Endothelial cell of umbilical vein (primary cell): ENCODE measurements around the gene SSH2. TPM values are rescaled to one million over a fixed set of nuclear protein-coding genes. Genes with fewer than 3 reads are reported as not detected.

Experiments used
- BruUV-seq: library from RNA; stranded (reverse); fragments of 400-500 nt; replicated peaks from 2 replicates; lab custom pipeline; 2021; lab: Mats Ljungman, UMichigan
- CTCF ChIA-PET: fragments of 300-600, 350-600 bp; sonication (Branson Sonifier 250); formaldehyde crosslinking; loops from one replicate; lab custom pipeline; 2021; ENCODE audit warnings: antibody characterized with exemption, inconsistent platforms; lab: Charles Lee
- POLR2A ChIA-PET: fragments of 300-600, 350-600 bp; sonication (Branson Sonifier 250); formaldehyde crosslinking; loops from one replicate; lab custom pipeline; 2021; ENCODE audit warnings: antibody characterized with exemption, inconsistent platforms; lab: Charles Lee
- DNase-seq: peaks from one replicate; pipeline ENCODE4 v3.0.0-alpha.2; 2011; ENCODE audit warnings: low read depth, low spot score
- FAIRE-seq: peaks from 2 replicates; lab custom pipeline; 2011; peaks lifted over from hg19 to GRCh38; lab: Jason Lieb, UNC
- H2AFZ ChIP-seq: 2 replicates; pipeline ENCODE4 v1.6.0; 2012; ENCODE audit warnings: low read depth, low read length, control low read depth, inconsistent platforms
- H3K27ac ChIP-seq: 2 replicates; pipeline ENCODE4 v1.5.1; 2011; ENCODE audit warnings: low read depth, mild to moderate bottlenecking, control low read depth, low read length, moderate library complexity; ENCODE audit not compliant: insufficient read depth
- H3K27me3 ChIP-seq, 2 experiments: 2 replicates each; pipeline versions ENCODE4 v1.6.0 to v1.6.1; 2011; ENCODE audit warnings: low read length in 2 of 2, mixed read lengths in 1 of 2; ENCODE audit not compliant: control insufficient read depth in 2 of 2, insufficient read depth in 2 of 2
- H3K36me3 ChIP-seq, 2 experiments: 2 replicates in 1 of 2; 3 replicates in 1 of 2; pipeline ENCODE4 v1.5.1; 2011; ENCODE audit warnings: low read length in 2 of 2, mild to moderate bottlenecking in 1 of 2, moderate library complexity in 1 of 2; ENCODE audit not compliant: control insufficient read depth in 2 of 2, insufficient read depth in 2 of 2; ENCODE audit errors: extremely low read depth in 1 of 2
- H3K4me1 ChIP-seq: 3 replicates; pipeline ENCODE4 v1.5.1; 2011; ENCODE audit warnings: mild to moderate bottlenecking, low read length; ENCODE audit not compliant: control insufficient read depth, insufficient read depth; ENCODE audit errors: extremely low read depth
- H3K4me2 ChIP-seq: 2 replicates; pipeline ENCODE4 v1.6.1; 2011; ENCODE audit warnings: low read length, control low read depth, mixed read lengths; ENCODE audit not compliant: insufficient read depth
- H3K4me3 ChIP-seq, 3 experiments: fragments of 200-600 bp in 1 of 3; sonication (generic), shearing (Covaris generic) in 1 of 3; replicated peaks in 1 of 3; 2 replicates each; pipeline ENCODE4 v1.5.1; 2011 to 2016; ENCODE audit warnings: control low read depth in 3 of 3, low read length in 3 of 3, mild to moderate bottlenecking in 2 of 3, inconsistent platforms in 1 of 3, low read depth in 1 of 3, moderate library complexity in 1 of 3; ENCODE audit not compliant: insufficient read depth in 1 of 3
- H3K79me2 ChIP-seq: 2 replicates; pipeline ENCODE4 v1.6.0; 2012; ENCODE audit warnings: low read length, inconsistent platforms; ENCODE audit not compliant: control insufficient read depth, insufficient read depth
- H3K9ac ChIP-seq: replicated peaks from 2 replicates; pipeline ENCODE3; 2011; ENCODE audit warnings: low read length, control low read depth; ENCODE audit not compliant: insufficient read depth; ENCODE audit errors: extremely low read depth
- H3K9me1 ChIP-seq: replicated peaks from 3 replicates; pipeline ENCODE4 v1.6.0; 2011; ENCODE audit warnings: mild to moderate bottlenecking, low read length; ENCODE audit not compliant: control insufficient read depth, insufficient read depth; ENCODE audit errors: extremely low read depth
- H3K9me3 ChIP-seq: replicated peaks from 2 replicates; pipeline ENCODE4 v1.5.1; 2012; ENCODE audit warnings: low read length, inconsistent platforms; ENCODE audit not compliant: control insufficient read depth, insufficient read depth
- H4K20me1 ChIP-seq: replicated peaks from 2 replicates; pipeline ENCODE3; 2011; ENCODE audit warnings: mild to moderate bottlenecking, low read length; ENCODE audit not compliant: control insufficient read depth, insufficient read depth; ENCODE audit errors: extremely low read depth
- EZH2 ChIP-seq: IDR thresholded peaks from 2 replicates; pipeline ENCODE4 v1.6.1; 2012; ENCODE audit warnings: borderline replicate concordance, low read depth, mild to moderate bottlenecking, moderate library complexity, low read length, inconsistent platforms; ENCODE audit not compliant: severe bottlenecking
- GATA2 ChIP-seq: IDR thresholded peaks from 2 replicates; pipeline ENCODE4 v1.7.0; 2011; ENCODE audit warnings: low read depth, mild to moderate bottlenecking, moderate library complexity, mixed read lengths, low read length; ENCODE audit not compliant: insufficient read length, insufficient read depth
- JUN ChIP-seq: IDR thresholded peaks from 2 replicates; pipeline ENCODE4 v1.6.1; 2011; ENCODE audit warnings: borderline replicate concordance, low read depth; ENCODE audit not compliant: insufficient read length, insufficient read depth
- POLR2A ChIP-seq: IDR thresholded peaks from 2 replicates; pipeline ENCODE4 v1.6.1; 2012; ENCODE audit warnings: low read depth, mild to moderate bottlenecking, control low read depth, low read length
- POLR2AphosphoS5 ChIP-seq: IDR thresholded peaks from 2 replicates; pipeline ENCODE4 v1.6.1; 2012; ENCODE audit warnings: low read depth, mild to moderate bottlenecking, control low read depth, low read length, moderate library complexity; ENCODE audit not compliant: insufficient read depth
- dilution Hi-C: fragments of 300-500 bp; cut with MboI; formaldehyde crosslinking; loops from one replicate; pipeline ENCODE4 v1.15.0; 2019; ENCODE audit warnings: low sequenced_read_pairs; ENCODE audit not compliant: extremely low pct_ligation_motif_present
- intact Hi-C: fragments of 100-400 bp; cut with micrococcal nuclease; formaldehyde crosslinking; loops from one replicate; pipeline ENCODE4 v1.10.0; 2022
- polyA plus RNA-seq, 4 experiments: library from polyadenylated mRNA; depleted of rRNA in 3 of 4; stranded (reverse) in 3 of 4; unstranded in 1 of 4; fragments of >200 nt; gene quantifications; 2 replicates each; pipeline versions ENCODE4 v1.2.1 to v1.2.3, GENCODE V29; 2011 to 2012; ENCODE audit warnings: missing spikeins in 1 of 4
- total RNA-seq: library from RNA; stranded (reverse); gene quantifications from 2 replicates; pipeline ENCODE4 v1.2.3, GENCODE V29; 2021

Gene SSH2
- total and polyA plus RNA-seq, 2 donors (not counting 3 experiments of a cell fraction or from before 2014, with no cell fraction given) = 24.6 to 60.9 TPM

- H2AFZ ChIP-seq = no peak overlapping the region
- H3K4me2 ChIP-seq = no peak overlapping the region
- TF ChIP-seq EZH2 (no peak), POLR2AphosphoS5 (no peak), JUN (no peak), GATA2 (no peak)
- H3K4me3 ChIP-seq = no peak overlapping the region
- H3K27ac ChIP-seq = no peak overlapping the region
- H3K9me3 ChIP-seq = no peaks in the 10 kb centered on the region
- H3K27me3 ChIP-seq = no peaks in the 10 kb centered on the region
- H3K9ac ChIP-seq = no peak overlapping the region
- dilution Hi-C loops = no loop called here
- no peaks in the 10 kb centered on the region for H4K20me1 ChIP-seq
- DNase-seq (no peak), FAIRE-seq (no peak)
- no peaks in the 10 kb centered on the region for H3K36me3 ChIP-seq
- H3K79me2 ChIP-seq = no peaks in the 10 kb centered on the region
- H3K9me1 ChIP-seq = no peaks in the 10 kb centered on the region
- BruUV-seq = no TSS peak
- intact Hi-C loops = no loop called here
- H3K4me1 ChIP-seq = no peaks in the 10 kb centered on the region
- POLR2A ChIA-PET = no interaction called here
- CTCF ChIA-PET = interaction anchor here (1.7 kb wide), 1 partner anchor 158 kb away, joined by 4 read pairs; no protein-coding TSS in a partner anchor
Observed at GRCh38 chr17:29968271-29968670, 38.2 kb upstream of the SSH2 start.

DNA sequence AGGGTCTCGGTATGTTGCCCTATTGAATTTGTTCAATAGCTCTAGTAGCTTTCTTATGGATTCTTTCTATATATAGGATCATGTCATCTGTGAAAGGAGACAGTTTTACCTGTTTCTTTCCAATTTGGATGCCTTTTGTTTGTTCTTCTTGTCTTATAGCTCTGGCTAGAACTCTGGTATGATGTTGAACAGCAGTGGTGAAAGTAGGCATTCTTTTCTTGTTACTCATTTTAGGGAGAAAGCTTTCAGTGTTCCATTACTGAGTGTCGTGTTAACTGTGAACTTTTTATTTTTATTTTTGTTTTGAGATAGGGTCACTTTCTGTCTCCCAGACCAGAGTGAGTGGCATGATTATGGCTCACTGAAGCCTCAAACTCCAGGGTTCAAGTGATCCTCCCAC, 32.6 kb upstream of the SSH2 start:
- H3K9me3 ChIP-seq = no peaks in the 10 kb centered on the region
- H3K9ac ChIP-seq = no peak overlapping the region
- ChIA-PET CTCF (interaction anchor here (0.7 to 1.4 kb wide), 4 partner anchors 9 to 155 kb away, joined by 3 to 5 read pairs (median 4); no protein-coding TSS in a partner anchor), POLR2A (no interaction called here)
- no peaks in the 10 kb centered on the region for H3K27me3 ChIP-seq
- no peaks in the 10 kb centered on the region for H3K36me3 ChIP-seq
- no peak overlapping the region for H3K27ac ChIP-seq
- H3K79me2 ChIP-seq = no peaks in the 10 kb centered on the region
- no peaks in the 10 kb centered on the region for H3K4me1 ChIP-seq
- no peak for DNase-seq
- H3K4me2 ChIP-seq = no peak overlapping the region
- H4K20me1 ChIP-seq = no peaks in the 10 kb centered on the region
- intact Hi-C loops (no loop called here), dilution Hi-C loops (no loop called here)
- no peaks in the 10 kb centered on the region for H3K9me1 ChIP-seq
- FAIRE-seq = no peak
- no TSS peak for BruUV-seq
- no peak overlapping the region for H2AFZ ChIP-seq
- H3K4me3 ChIP-seq = no peak overlapping the region
- TF ChIP-seq POLR2A = no peak
